HG03097 (cell line): ENCODE results near the gene ZNF134.

Source experiments
- ATAC-seq: cut with Tn5 transposase; IDR thresholded peaks from one replicate; pipeline ENCODE4 v1.9.1; 2021; ENCODE audit not compliant: unreplicated experiment, low FRiP score

ZNF134 gene

DNA sequence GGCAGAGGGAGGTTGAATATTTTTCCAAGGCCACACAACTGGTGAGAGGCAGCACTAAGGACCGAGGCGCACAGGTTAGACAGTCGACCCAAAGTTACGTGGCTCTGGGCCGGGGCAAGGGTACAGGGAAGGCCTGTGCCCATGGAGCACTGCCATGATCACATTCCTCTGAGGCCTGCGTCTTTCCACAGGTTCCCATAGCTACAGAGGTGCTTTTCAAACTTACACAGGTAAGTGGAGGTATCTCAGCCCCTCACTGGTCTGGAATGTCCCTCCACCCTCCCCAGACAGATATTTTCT lies 19.7 kb downstream of the ZNF134 start:
- ATAC-seq, result no peak

DNA sequence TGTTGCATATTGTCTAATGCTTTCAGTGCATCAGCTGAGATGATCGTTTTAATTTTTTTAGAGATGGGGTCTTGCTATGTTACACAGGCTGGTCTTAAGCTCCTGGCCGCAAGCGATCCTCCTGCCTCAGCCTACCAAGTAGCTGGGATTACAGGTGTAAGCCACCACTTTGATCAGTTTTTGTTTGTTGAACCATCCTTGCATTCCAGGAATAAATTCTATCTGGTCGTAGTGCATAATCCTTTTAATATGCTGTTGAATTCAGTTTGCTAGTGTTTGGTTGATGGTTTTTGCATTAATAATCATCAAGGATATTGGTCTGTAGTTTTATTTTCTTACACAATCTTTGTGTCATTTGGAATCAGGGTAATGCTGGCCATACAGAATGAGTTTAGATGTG lies 23.3 kb downstream of the ZNF134 start:
- ATAC-seq, result no peak

DNA sequence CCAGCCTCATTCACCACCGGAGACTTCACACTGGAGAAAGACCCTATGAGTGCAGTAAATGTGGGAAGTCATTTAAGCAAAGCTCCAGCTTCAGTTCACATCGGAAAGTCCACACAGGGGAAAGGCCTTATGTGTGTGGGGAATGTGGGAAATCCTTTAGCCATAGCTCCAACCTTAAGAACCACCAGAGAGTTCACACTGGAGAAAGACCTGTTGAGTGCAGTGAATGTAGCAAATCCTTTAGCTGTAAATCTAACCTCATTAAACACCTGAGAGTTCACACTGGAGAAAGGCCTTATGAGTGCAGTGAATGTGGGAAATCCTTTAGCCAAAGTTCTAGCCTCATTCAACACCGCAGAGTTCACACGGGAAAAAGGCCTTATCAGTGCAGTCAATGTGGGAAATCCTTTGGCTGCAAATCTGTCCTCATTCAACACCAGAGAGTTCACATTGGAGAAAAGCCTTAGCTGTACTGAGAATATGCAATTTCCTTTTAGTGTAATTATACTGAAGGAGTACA lies 27.7 kb downstream of the ZNF134 start:
- no peak for ATAC-seq

DNA sequence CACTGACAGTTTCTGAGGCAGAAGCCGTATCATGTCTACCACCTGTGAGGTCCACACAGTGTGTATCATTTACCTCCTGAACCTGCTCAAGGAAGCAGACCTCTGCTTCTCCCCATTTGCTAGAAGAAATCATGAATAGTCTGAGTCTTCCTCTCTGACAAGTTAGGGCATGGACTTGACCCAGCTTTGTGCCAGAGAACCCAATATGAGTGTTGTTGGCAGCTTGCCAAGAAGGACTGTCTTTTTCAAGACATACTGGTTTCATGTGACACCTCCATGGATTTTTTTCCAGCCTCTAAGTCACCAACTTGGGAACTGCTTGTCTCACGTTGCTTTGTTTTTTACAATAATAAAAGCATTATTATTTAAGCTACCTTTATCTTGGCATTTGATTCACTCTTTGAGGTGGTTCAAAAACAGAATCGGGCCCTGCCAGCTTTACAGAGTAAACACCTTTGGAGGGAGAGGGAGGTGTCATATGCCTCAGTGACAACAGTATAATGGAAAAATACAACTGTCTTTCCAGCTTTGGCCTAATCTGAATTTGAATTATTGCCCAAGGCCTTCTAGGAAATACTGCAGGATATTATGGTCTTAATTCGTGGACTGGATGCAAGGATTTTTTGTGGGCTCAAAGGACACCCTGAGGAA lies 28.5 kb downstream of the ZNF134 start:
- ATAC-seq, result no peak

DNA sequence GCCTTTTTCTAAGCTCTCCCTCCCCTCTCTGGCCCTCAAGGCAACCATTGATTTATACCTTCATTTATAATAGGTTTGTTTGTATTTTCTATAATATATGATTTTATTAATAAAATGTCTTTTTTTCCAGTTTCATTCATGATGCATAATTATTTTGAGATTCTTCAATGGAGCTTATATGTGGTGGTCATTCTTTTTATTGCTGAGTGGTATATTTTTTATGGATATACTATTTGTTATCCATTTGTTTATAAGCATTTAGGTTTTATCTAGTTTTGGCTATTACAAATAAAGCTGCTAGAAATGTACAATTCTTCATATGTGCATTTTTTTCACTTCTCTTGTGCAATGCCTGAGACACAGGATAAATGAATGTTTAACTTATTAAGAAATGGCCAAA lies 29.7 kb downstream of the ZNF134 start:
- no peak for ATAC-seq

DNA sequence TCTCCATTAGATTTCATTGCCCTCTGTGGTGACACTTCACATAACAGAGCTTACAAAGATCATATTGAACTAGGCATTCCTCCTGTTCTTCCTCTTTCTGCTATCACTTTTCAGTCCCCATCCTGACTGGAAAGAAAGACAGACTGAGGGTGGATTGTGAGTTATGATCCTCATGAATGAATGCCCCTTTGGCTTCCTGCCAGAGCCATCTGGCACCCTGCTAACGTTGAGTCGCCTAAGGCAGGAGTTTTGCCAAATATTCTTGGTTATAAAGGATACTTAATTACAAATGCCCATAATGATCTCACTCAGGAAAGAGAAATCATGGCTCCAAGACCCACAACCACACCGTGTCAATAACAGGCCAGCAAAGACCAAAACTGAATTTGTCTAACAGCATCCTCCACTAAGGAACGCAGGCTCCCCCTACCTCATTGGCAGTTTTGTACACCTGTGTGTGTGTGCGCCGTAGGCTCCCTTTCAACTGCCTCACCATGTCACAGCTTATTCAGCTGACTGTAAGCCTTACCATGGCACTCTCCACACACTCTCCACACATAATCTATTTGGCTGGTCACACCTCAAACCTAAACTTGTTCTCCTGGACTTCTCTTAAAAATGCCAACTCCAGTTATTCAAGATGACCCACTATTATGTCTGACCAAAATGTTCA lies 34.4 kb downstream of the ZNF134 start:
- ATAC-seq, result no peak

DNA sequence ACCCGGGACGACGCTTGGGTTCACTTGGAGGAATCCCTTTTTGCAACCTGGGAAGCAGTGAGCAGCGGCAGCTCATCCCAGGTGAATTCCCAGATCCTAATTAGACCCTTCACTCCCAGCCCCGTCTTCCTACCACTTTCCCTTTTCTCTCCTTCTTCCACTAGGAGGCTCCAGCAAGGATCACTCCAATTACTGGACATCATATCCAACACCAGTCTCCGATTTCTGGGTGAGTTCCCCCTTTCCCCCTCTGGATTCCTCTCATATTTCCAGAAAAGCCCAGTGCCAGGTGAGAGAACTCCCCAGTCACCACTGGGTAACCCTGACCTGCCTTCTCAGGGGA lies 37.6 kb downstream of the ZNF134 start:
- no peak for ATAC-seq

DNA sequence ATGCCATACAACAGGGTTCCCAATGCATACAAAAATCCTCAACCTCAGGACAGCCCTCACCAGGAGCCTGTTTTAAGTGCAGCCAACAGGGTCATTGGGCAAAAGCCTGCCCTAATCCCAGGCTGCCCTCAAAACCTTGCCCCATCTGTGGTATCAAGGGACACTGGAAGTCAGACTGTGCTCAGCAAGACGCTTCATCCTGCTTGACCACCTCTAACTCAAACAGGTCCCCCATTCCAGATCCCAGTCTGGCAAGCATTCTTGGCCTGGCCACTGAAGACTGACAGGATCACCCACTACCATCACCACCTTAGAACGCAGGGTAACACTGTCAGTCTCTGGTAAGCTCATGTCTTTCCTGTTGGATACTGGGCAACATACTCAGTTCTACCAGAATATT lies 39.6 kb downstream of the ZNF134 start:
- no peak for ATAC-seq

DNA sequence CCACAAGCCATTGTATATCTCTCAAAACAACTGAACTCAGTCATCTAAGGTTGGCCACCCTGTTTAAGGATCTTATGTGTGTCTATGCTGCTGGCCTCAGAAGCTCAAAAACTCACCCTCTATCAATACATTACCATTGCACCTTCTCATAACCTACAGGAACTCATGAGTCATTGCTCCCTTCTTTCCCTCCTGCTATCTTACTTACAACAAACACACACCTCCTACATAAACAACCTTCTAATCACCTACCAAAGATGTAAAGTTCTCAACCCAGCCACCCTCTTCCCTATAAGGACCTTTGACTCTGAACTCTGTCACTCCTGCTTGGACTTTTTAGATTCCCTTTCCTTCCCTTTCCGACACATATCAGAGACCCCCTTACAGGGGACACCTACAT lies 41.4 kb downstream of the ZNF134 start:
- ATAC-seq, result no peak

DNA sequence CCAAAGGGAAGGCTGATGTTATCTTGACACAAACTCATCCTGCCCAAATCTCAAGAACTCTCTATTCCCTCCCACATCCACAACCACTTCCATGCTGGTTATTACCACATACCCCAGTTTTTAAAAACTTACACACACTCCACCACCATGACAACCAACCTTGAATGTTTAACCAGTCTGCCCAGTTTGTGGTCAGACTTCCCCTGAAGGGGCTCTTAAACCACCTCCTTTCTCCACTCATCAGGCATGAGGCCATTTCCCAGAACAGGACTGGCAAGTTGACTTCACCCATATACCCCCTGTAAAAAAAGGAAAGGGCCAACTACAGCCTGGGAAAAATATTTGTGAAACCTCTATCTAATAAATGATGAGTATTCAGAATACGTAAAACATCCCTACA lies 42.3 kb downstream of the ZNF134 start:
- no peak for ATAC-seq

DNA sequence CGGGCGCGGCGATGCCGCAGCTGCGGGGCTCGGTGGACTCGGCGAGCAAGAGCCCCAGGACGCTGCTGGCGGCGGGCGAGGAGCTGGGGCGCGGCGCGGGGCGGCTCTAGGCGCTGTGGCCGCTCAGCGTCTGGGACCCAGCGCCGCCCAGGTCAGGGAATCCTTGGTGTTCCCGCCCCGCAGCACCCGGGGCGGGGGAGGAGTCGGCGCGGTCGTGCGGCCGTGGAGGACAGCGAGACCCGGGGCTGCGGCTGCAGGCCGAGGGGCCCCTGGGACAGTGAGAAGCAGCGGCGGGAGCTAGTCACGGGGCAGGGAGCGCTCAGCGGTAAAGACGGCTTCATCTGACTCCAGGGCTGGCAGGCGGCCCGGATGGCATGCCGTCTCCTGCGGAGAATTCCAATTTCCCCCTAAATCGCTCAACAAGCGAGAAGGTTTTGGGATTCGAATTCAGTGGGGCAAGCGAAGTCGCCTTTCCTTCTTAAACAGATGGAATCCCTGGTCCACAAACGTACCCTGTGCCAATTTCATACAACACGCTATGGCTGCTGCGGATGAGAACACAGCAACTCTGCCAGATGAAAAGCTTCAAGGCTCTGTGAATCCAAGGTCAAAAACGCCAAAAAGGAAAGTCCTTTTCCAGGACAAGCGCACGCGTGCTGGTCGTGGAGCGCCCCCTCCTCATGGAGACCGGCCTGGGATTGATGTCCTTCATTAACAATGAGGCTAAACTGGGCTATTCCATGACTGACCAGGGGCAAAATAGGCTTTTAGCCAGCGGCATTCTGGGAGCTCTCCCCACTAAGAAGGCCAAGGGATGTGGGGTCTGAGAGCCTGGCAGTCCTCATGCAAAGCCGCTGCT lies 50.5 kb downstream of the ZNF134 start:
- no peak for ATAC-seq

DNA sequence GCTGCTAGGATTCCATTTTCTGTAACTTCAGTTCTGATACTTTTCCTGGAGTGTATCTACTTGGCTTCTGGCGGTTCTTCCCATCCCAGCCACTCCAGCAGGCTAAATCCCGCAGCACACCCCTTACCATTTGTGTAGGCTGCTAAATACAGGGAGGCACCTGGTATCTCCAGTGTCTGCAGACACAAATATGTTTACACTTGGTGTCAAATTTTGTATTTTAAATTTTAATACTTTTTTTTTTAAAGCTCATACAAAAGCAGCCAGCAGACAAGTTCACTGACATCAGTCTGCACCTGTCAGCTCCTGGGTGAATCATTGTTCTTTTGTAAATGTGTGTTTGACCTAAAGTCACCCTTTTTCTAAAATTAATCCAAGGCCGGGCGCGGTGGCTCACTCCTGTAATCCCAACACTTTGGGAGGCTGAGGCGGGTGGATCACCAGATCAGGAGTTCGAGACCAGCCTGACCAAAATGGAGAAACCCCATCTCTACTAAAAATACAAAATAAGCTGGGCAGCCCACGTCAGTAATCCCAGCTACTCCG lies 51.3 kb downstream of the ZNF134 start:
- ATAC-seq, result no peak

DNA sequence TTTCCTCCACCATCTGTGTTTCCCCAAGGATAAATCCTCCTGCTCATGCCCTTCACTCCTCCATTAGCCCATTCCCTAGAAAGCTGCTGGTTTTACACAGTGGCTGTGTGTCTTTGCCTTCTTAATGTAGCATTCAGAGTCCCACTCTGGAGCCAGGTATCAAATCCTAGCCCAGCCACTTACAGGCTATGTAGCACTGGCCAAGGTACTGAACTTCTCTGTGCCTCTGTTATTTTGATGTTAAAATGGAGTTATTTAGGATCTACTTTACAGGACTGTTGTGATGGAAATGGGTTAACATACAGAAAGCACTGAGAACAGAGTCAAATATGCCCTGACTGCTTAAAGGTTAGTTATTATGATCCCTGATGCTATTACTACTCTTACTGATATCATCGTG lies 53.2 kb downstream of the ZNF134 start:
- no peak for ATAC-seq

DNA sequence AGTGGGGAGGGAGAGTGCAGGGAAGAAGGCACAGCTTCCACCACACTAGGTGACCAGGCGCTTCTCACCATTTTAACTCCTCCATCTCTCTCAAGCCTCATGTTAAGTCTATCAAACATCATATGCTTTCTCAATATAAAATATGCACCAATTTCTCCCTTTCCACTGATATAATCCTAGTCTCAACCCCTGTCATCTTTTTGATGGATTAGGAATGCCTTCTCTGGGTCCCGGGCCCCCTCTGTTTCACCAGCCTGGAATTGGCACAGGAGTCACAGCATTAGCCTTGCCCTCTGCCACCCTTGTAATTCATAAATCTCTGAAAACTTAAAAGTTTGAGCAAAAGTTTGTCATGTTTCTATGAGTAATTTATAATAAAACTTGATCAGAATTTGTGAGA lies 54.6 kb downstream of the ZNF134 start, which contains the start of gene ZSCAN4:
TSS of gene ZSCAN4 (plus strand) at position 301 of the 400 bp plus-strand sequence. CDS start 7,211 bp downstream, outside the sequence.
- ATAC-seq, result no peak

DNA sequence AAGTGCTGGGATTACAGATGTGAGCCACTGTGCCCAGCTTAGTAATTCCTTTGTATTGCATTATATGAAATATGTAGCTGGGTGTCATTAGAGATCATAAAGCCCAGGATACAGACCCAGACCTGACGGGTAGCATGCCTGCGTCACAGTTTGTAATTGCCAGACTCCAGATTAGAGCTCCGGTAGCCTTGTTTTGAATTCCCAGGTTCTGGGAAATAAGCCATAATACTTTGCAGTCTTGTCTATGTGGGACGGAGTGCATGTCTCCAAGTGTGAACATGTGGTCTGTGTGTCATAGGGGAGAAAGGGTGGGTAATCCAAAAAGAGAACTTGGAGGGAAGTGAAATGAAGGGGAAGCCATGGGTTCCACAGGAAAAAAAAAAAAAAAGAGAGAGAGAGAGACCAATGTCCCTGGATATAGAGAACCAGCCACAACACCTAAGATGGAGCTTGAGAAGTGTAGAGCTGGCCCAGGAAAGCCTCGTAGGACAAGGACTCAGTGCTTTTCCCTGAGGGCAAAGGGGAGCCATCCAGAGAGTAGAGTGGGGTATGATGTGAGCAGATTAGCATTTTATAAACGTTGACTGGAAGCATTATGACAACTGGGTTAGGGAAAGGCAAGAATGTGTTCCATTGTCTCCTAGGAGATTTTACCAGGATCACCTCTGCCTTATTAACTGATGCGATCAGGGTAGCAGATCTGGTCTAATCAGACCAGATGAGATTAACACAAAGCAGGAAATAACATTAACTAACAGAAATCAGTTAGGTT lies 57.3 kb downstream of the ZNF134 start:
- ATAC-seq, result no peak

DNA sequence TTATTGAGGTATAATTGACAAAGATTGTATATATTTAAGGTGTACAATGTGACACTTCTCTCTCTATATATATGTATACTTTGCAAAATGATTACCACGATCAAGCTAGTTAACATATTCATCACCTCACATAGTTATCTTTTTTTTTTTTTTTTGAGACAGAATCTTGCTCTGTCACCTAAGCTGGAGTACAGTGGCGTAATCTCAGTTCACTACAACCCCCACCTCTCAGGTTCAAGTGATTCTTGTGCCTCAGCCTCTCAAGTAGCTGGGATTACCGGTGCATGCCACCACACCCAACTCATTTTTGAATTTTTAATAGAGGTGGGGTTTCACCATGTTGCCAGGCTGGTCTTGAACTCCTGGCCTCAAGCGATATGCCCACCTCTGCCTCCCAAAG lies 58.4 kb downstream of the ZNF134 start:
- no peak for ATAC-seq
